HEK293 (cell line): ENCODE measurements around the gene MRGPRD.

ENCODE experiments used
- CTCF ChIA-PET: fragments of 350-600 bp; formaldehyde crosslinking; extraction: SDS; loops from one replicate; lab custom pipeline; 2021; ENCODE audit warnings: antibody characterized with exemption; lab: Yijun Ruan, JAX
- POLR2A ChIA-PET: fragments of 300-600 bp; formaldehyde crosslinking; extraction: SDS; loops from one replicate; lab custom pipeline; 2020; ENCODE audit warnings: antibody characterized with exemption, inconsistent platforms; lab: Yijun Ruan, JAX
- H3K27ac ChIP-seq: fragments of 200-500 bp; sonication (Bioruptor generic); 2 replicates; pipeline ENCODE4 v1.5.1; 2014; ENCODE audit warnings: low read depth, low read length, control low read depth, inconsistent platforms; ENCODE audit errors: extremely low read depth
- H3K36me3 ChIP-seq, 2 experiments: fragments of 200-500 bp in 1 of 2; sonication (Bioruptor generic) in 1 of 2; 1 replicate in 1 of 2; 2 replicates in 1 of 2; pipeline ENCODE4 v1.5.1; 2014 to 2017; ENCODE audit warnings: inconsistent platforms in 2 of 2, low read length in 2 of 2; ENCODE audit not compliant: control insufficient read depth in 2 of 2, insufficient read depth in 1 of 2
- H3K4me1 ChIP-seq: fragments of 200-500 bp; sonication (Bioruptor generic); 2 replicates; pipeline ENCODE4 v1.5.1; 2014; ENCODE audit warnings: mild to moderate bottlenecking, low read length, inconsistent platforms; ENCODE audit not compliant: control insufficient read depth, insufficient read depth
- H3K4me3 ChIP-seq: 2 replicates; pipeline ENCODE4 v1.5.1; 2011; ENCODE audit warnings: low read depth, mild to moderate bottlenecking, control low read depth, low read length, moderate library complexity
- H3K9me3 ChIP-seq: fragments of 200-500 bp; sonication (Bioruptor generic); 2 replicates; pipeline ENCODE4 v1.5.1; 2014; ENCODE audit warnings: low read depth, low read length, inconsistent platforms; ENCODE audit not compliant: control insufficient read depth, insufficient read depth
- BCL11B ChIP-seq: fragments of 450-650 bp; formaldehyde crosslinking; IDR thresholded peaks from 2 replicates; pipeline ENCODE4 v1.5.1; 2016; ENCODE audit warnings: low read depth, missing biosample characterization, missing genetic modification characterization
- GLI4 ChIP-seq: fragments of 450-650 bp; formaldehyde crosslinking; IDR thresholded peaks from 2 replicates; pipeline ENCODE4 v1.5.1; 2016; ENCODE audit warnings: missing biosample characterization, missing genetic modification characterization
- KLF16 ChIP-seq: fragments of 450-650 bp; formaldehyde crosslinking; IDR thresholded peaks from 2 replicates; pipeline ENCODE4 v1.5.1; 2017; ENCODE audit warnings: missing biosample characterization, missing genetic modification characterization
- SCRT2 ChIP-seq: fragments of 450-650 bp; formaldehyde crosslinking; IDR thresholded peaks from 2 replicates; pipeline ENCODE4 v1.5.1; 2016; ENCODE audit warnings: missing biosample characterization, missing genetic modification characterization
- SP2 ChIP-seq: fragments of 450-650 bp; formaldehyde crosslinking; IDR thresholded peaks from 2 replicates; pipeline ENCODE4 v1.5.1; 2016; ENCODE audit warnings: missing biosample characterization, missing genetic modification characterization
- ZBTB1 ChIP-seq: fragments of 450-650 bp; formaldehyde crosslinking; IDR thresholded peaks from 2 replicates; pipeline ENCODE4 v1.5.1; 2016; ENCODE audit warnings: missing biosample characterization, missing genetic modification characterization
- ZBTB17 ChIP-seq: fragments of 450-650 bp; formaldehyde crosslinking; IDR thresholded peaks from 2 replicates; pipeline ENCODE4 v1.5.1; 2016; ENCODE audit warnings: missing biosample characterization, missing genetic modification characterization
- ZNF148 ChIP-seq: fragments of 450-650 bp; formaldehyde crosslinking; IDR thresholded peaks from 2 replicates; pipeline ENCODE4 v1.5.0; 2017; ENCODE audit warnings: missing biosample characterization, missing genetic modification characterization, borderline replicate concordance
- ZNF184 ChIP-seq: fragments of 450-650 bp; IDR thresholded peaks from 2 replicates; pipeline ENCODE4 v1.5.1; 2018; ENCODE audit warnings: missing biosample characterization, mild to moderate bottlenecking, missing genetic modification characterization
- ZNF391 ChIP-seq: fragments of 450-650 bp; formaldehyde crosslinking; IDR thresholded peaks from 2 replicates; pipeline ENCODE4 v1.5.1; 2016; ENCODE audit warnings: low read depth, missing biosample characterization, missing genetic modification characterization, borderline replicate concordance
- ZNF394 ChIP-seq: fragments of 450-650 bp; formaldehyde crosslinking; IDR thresholded peaks from 2 replicates; pipeline ENCODE4 v1.5.1; 2016; ENCODE audit warnings: missing biosample characterization, missing genetic modification characterization, mild to moderate bottlenecking, moderate library complexity, borderline replicate concordance
- ZNF518A ChIP-seq: fragments of 450-650 bp; formaldehyde crosslinking; conservative IDR thresholded peaks from 2 replicates; pipeline ENCODE4 v1.5.1; 2016; ENCODE audit warnings: low read depth, missing biosample characterization, missing genetic modification characterization
- ZNF521 ChIP-seq: fragments of 450-650 bp; formaldehyde crosslinking; IDR thresholded peaks from 2 replicates; pipeline ENCODE4 v1.5.1; 2017; ENCODE audit warnings: missing biosample characterization, mild to moderate bottlenecking, missing genetic modification characterization
- ZNF639 ChIP-seq: fragments of 450-650 bp; formaldehyde crosslinking; IDR thresholded peaks from 2 replicates; pipeline ENCODE4 v1.5.1; 2016; ENCODE audit warnings: missing biosample characterization, missing genetic modification characterization
- ZNF792 ChIP-seq: fragments of 450-650 bp; formaldehyde crosslinking; IDR thresholded peaks from 2 replicates; pipeline ENCODE4 v1.5.1; 2016; ENCODE audit warnings: missing biosample characterization, missing genetic modification characterization
- ZSCAN5A ChIP-seq: fragments of 450-650 bp; formaldehyde crosslinking; IDR thresholded peaks from 2 replicates; pipeline ENCODE4 v1.5.1; 2016; ENCODE audit warnings: missing biosample characterization, missing genetic modification characterization

Gene MRGPRD

GRCh38 chr11:68960294-68961071, 20.3 kb downstream of the MRGPRD start:
- H3K27ac ChIP-seq = no peak overlapping the region
- H3K36me3 ChIP-seq = no peaks in the 10 kb centered on the region
- no peaks in the 10 kb centered on the region for H3K9me3 ChIP-seq
- CTCF ChIA-PET = interaction anchor here (0.9 kb wide), 1 partner anchor 13 kb away, joined by 3 read pairs; no protein-coding TSS in a partner anchor
- no peak overlapping the region for H3K4me3 ChIP-seq
- no peaks in the 10 kb centered on the region for H3K4me1 ChIP-seq
- TF ChIP-seq ZNF639 = no peak
- TF ChIP-seq ZNF394 (tag by site-specific recombination) = no peak
- no peak for TF ChIP-seq ZNF521 (tag by site-specific recombination)
- TF ChIP-seq SCRT2 (tag by site-specific recombination) = no peak
- no peak for TF ChIP-seq ZNF792 (tag by site-specific recombination)
- no peak for TF ChIP-seq ZBTB1 (tag by site-specific recombination)
- no peak for TF ChIP-seq ZNF148 (tag by site-specific recombination)
- no peak for TF ChIP-seq SP2 (tag by site-specific recombination)
- no peak for TF ChIP-seq ZBTB17 (tag by site-specific recombination)
- no peak for TF ChIP-seq BCL11B (tag by site-specific recombination)
- TF ChIP-seq ZNF518A (tag by site-specific recombination) = no peak
- TF ChIP-seq ZNF184 (tag by site-specific recombination) = no peak
- TF ChIP-seq ZNF391 (tag by site-specific recombination) = no peak
- TF ChIP-seq GLI4 (tag by site-specific recombination) = no peak
- no peak for TF ChIP-seq ZSCAN5A (tag by site-specific recombination)
- TF ChIP-seq KLF16 (tag by site-specific recombination) = no peak
- POLR2A ChIA-PET = no interaction called here
